GM18505 (cell line): ENCODE data around the gene MX2.

Source experiments
- ATAC-seq: cut with Tn5 transposase; IDR thresholded peaks from one replicate; pipeline ENCODE4 v1.9.1; 2021; ENCODE audit not compliant: unreplicated experiment
- POLR2A ChIP-seq: IDR thresholded peaks from 4 replicates; pipeline ENCODE4 v1.6.1; 2011; ENCODE audit warnings: borderline replicate concordance; ENCODE audit not compliant: insufficient read depth, insufficient read length; ENCODE audit errors: extremely low read depth

The MX2 gene

GRCh38 chr21:41429305-41429704 is 67.5 kb downstream of the MX2 start:
- TF ChIP-seq POLR2A: no peak
- no peak for ATAC-seq

- no peak for ATAC-seq
- TF ChIP-seq POLR2A: peak; percentile 10
Measured at GRCh38 chr21:41429925-41430491, 68.2 kb downstream of the MX2 start.

DNA sequence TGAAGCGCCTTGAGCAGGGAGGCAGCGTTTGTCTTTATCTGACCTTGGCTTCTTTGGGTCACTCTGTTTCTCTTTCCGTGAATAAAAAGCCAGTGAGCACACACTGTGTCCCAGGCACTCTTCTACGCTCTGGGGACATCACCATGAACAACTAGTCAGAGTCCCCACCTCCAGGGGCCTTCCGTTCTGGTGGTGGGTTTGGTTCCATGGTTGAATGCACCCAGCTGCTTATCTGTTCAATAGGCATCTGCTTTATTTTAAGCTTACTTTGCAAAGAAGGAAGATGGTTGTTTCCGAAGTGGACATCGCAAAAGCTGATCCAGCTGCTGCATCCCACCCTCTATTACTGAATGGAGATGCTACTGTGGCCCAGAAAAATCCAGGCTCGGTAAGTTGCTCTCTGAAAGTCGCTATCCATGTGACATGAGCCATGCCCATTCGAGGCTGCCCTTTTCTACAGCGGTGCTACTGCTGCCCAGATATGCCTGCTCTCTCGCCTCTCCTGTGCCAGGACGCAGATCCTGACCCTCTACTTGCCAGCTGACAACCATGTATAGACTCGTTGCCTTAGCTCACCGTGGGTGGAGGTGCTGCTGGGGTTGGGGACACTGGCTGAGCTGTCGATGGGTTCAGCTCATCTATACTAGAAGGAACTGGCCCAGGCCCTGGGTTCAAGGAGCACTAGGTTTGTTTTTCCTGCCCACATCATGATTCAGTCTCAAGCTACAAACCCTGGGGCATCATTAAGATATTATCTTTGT is 70.1 kb downstream of the MX2 start:
- TF ChIP-seq POLR2A: peak; percentile 34
- ATAC-seq: peak; percentile 71

- no peak for ATAC-seq
- no peak for TF ChIP-seq POLR2A
Measured at GRCh38 chr21:41432562-41433460, 71.0 kb downstream of the MX2 start.

GRCh38 chr21:41433566-41433965 is 71.7 kb downstream of the MX2 start:
- no peak for TF ChIP-seq POLR2A
- ATAC-seq: no peak

DNA sequence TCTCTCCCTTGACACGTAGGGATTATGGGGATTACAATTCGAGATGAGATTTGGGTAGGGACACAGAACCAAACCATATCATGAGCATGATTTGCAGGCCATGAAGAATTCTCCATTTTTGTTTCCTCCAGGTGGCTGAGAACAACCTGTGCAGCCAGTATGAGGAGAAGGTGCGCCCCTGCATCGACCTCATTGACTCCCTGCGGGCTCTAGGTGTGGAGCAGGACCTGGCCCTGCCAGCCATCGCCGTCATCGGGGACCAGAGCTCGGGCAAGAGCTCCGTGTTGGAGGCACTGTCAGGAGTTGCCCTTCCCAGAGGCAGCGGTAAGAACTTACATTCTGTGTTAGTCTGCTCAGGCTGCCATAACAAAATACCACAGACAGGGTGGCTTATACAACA is 73.9 kb downstream of the MX2 start:
- TF ChIP-seq POLR2A: no peak
- no peak for ATAC-seq

DNA sequence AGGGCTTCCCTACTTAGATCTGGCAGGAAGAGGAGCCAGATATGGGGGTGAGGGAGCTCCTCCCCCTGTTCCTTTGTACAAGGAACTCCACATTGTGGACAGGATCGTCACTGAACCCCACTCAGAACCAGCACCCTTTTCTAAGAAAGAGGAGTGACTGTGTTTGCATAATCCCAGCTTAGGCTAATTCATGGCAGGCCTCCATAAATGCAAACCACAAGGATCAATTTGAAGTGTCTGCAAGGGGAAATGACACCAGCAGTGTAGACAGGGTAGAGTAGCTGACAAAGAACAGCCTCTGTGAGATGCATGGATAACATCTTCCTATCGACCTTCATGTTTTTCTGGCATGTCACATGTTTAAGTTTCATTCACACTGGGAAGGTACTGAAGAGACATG is 75.9 kb downstream of the MX2 start:
- TF ChIP-seq POLR2A: no peak
- ATAC-seq: no peak

DNA sequence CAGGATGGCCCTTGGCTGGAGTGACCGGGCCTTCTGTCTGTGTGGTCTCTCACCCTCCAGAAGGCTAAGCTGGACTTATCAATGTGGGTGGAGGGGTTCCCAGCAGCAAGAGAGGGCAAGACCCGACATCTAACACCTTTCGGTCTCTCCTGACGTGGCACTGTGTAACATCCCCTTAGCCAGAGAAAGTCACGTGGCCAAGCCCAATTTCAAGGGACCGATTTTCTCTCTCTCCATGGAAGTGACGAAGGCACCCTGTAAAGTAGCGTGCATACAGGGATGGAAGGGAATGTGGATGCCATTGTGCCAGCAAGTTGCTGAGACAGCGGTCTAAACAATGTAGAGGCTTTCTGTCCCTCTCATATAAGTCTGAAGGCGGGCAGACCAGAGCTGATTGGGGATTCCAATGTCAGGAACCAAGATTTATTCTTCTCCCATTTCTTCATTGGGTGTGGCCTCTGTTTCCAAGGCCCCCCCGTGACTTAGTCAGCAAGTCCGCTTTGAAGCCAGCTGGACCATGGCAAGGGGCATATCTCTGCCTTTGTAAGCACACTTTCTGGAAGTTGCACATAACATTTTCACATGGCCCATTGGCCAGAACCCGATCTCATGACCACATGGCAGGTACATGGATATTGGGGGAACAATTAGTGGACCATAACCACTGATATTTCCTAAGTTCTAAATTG is 76.7 kb downstream of the MX2 start:
- no peak for ATAC-seq
- TF ChIP-seq POLR2A: no peak

- ATAC-seq: no peak
- no peak for TF ChIP-seq POLR2A
Measured at GRCh38 chr21:41439248-41439647, 77.4 kb downstream of the MX2 start.

DNA sequence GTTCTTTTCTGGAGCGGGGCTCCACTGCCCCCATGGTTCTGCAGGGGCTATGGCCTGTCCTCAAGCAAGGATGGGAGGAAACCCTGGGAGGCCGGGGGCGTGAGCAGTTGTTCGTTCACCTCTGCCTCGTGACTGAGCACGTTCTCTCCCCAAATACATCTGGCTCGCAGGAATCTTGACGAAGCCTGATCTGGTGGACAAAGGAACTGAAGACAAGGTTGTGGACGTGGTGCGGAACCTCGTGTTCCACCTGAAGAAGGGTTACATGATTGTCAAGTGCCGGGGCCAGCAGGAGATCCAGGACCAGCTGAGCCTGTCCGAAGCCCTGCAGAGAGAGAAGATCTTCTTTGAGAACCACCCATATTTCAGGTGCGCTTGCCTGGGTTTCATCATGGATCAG is 79.7 kb downstream of the MX2 start:
- no peak for ATAC-seq
- no peak for TF ChIP-seq POLR2A

GRCh38 chr21:41442481-41443186 is 80.8 kb downstream of the MX2 start:
- no peak for ATAC-seq
- TF ChIP-seq POLR2A: no peak

- TF ChIP-seq POLR2A: no peak
- ATAC-seq: no peak
Measured at GRCh38 chr21:41443562-41443961, 81.7 kb downstream of the MX2 start.
